ENCODE measurements around the gene IFNA2. TPM values are rescaled to one million over a fixed set of nuclear protein-coding genes. Genes with fewer than 3 reads are reported as not detected.

Gene IFNA2
- total RNA-seq, 2 donors from 2014 or later = not detected

GRCh38 chr9:21428235-21428634 lies 43.0 kb upstream of the IFNA2 start:
- Histone ChIP-seq H3K4me3 (no peak overlapping the region), H3K36me3 (no peaks in the 10 kb centered on the region), H3K9me3 (no peaks in the 10 kb centered on the region), H3K27ac (no peak overlapping the region), H3K27me3 (no peaks in the 10 kb centered on the region), H3K9ac (ENCODE audit: low read depth in 2 of 2, low read length in 2 of 2) (no peak overlapping the region), H3K4me1 (no peaks in the 10 kb centered on the region)
- intact Hi-C loops (cut with DNase I) = no loop called here
- DNase-seq = no peak
- no peak for TF ChIP-seq CTCF (IDR thresholded peaks at IDR 0.05)

- Histone ChIP-seq H3K9me3 (no peaks in the 10 kb centered on the region), H3K4me3 (no peak overlapping the region), H3K36me3 (no peaks in the 10 kb centered on the region), H3K27me3 (no peaks in the 10 kb centered on the region), H3K27ac (no peak overlapping the region), H3K4me1 (no peaks in the 10 kb centered on the region), H3K9ac (ENCODE audit: low read depth in 2 of 2, low read length in 2 of 2) (no peak overlapping the region)
- TF ChIP-seq CTCF (IDR thresholded peaks at IDR 0.05) = no peak
- intact Hi-C loops (cut with DNase I) = no loop called here
- DNase-seq = peak; percentile 41
These were observed 30.5 kb upstream of the IFNA2 start for GRCh38 chr9:21415493-21416267.

- Histone ChIP-seq H3K27me3 (no peaks in the 10 kb centered on the region), H3K27ac (no peak overlapping the region), H3K9me3 (no peaks in the 10 kb centered on the region), H3K4me1 (no peaks in the 10 kb centered on the region), H3K4me3 (no peak overlapping the region), H3K9ac (ENCODE audit: low read depth in 2 of 2, low read length in 2 of 2) (no peak overlapping the region), H3K36me3 (no peaks in the 10 kb centered on the region)
- no peak for DNase-seq
- TF ChIP-seq CTCF (IDR thresholded peaks at IDR 0.05) = no peak
- intact Hi-C loops (cut with DNase I) = no loop called here
These were observed 29.2 kb upstream of the IFNA2 start for GRCh38 chr9:21414220-21414940.

- TF ChIP-seq CTCF (IDR thresholded peaks at IDR 0.05) = peak; percentile 25
These were observed 28.4 kb upstream of the IFNA2 start for GRCh38 chr9:21413624-21414023.

GRCh38 chr9:21413151-21413550 lies 28.0 kb upstream of the IFNA2 start:
- H3K4me3 ChIP-seq = no peak overlapping the region
- no peak for DNase-seq
- no peaks in the 10 kb centered on the region for H3K36me3 ChIP-seq
- no peaks in the 10 kb centered on the region for H3K27me3 ChIP-seq
- H3K9ac ChIP-seq (ENCODE audit: low read depth in 2 of 2, low read length in 2 of 2) = no peak overlapping the region
- H3K4me1 ChIP-seq = no peaks in the 10 kb centered on the region
- intact Hi-C loops (cut with DNase I) = no loop called here
- H3K9me3 ChIP-seq = no peaks in the 10 kb centered on the region
- H3K27ac ChIP-seq = no peak overlapping the region
- TF ChIP-seq CTCF (IDR thresholded peaks at IDR 0.05) = no peak

More at GRCh38 chr9:21413624-21414023, 28.4 kb upstream of the IFNA2 start:
- no peaks in the 10 kb centered on the region for H3K27me3 ChIP-seq
- H3K4me1 ChIP-seq = no peaks in the 10 kb centered on the region
- no peak for DNase-seq
- no peak overlapping the region for H3K27ac ChIP-seq
- no peak overlapping the region for H3K9ac ChIP-seq (ENCODE audit: low read depth in 2 of 2, low read length in 2 of 2)
- no peaks in the 10 kb centered on the region for H3K9me3 ChIP-seq
- intact Hi-C loops (cut with DNase I) = no loop called here
- no peaks in the 10 kb centered on the region for H3K36me3 ChIP-seq
- H3K4me3 ChIP-seq = no peak overlapping the region
